Measurements from ENCODE around the gene CRABP1.
A peak's percentile ranks its signal among the peaks of the same experiment; 100 is the strongest.

Gene CRABP1

DNA sequence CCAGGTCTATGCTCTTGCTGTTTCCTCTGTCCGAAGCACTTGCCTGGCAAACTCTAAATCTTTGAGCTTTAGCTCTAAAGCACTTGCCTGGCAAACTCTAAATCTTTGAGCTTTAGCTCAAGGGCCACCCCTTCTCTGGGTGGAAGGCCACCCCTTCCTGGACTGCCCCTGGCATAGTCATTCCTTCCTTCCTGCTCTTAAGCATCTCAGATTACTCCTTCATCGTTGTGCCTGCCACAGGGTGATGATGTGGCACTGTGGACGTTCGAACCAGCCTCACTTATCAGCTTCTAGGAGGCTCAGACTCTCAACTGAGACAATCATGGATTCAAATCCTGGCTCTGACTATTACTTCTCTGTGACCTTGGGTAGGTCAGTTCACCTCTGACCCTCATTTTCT lies 10.5 kb upstream of the CRABP1 start:
- no peak for TF ChIP-seq CTCF (IDR thresholded peaks at IDR 0.05; ENCODE audit: low read depth, low read length)
- H3K4me3 ChIP-seq (replicated peaks in 1 of 2; ENCODE audit: low read depth in 2 of 2, low read length in 2 of 2): no peak overlapping the region
- peak in 1 of 2 donors; percentile 21 for DNase-seq (ENCODE audit: low read depth in 2 of 2)

DNA sequence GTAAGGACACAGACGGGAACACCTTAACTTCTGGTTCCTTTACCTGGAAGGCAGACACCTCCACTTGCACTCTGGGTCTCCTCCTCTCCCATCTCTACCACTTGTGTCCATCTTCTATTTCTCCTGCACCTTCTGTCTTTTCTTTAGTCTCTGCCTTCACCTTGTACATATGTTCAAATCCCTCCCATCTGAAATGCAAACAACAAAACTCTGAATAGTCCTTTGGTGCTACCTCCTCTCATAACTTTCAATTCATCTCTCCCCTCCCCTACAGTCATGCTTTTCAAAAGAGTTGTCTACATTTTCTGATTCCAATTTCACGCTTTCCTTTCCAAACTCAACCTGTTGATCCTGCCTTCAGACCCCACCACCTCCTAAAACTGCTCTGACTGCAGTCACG lies 5.3 kb upstream of the CRABP1 start:
- TF ChIP-seq CTCF (IDR thresholded peaks at IDR 0.05; ENCODE audit: low read depth, low read length): no peak
- H3K4me3 ChIP-seq (replicated peaks in 1 of 2; ENCODE audit: low read depth in 2 of 2, low read length in 2 of 2): no peak overlapping the region
- no peak for DNase-seq (ENCODE audit: low read depth in 2 of 2)

DNA sequence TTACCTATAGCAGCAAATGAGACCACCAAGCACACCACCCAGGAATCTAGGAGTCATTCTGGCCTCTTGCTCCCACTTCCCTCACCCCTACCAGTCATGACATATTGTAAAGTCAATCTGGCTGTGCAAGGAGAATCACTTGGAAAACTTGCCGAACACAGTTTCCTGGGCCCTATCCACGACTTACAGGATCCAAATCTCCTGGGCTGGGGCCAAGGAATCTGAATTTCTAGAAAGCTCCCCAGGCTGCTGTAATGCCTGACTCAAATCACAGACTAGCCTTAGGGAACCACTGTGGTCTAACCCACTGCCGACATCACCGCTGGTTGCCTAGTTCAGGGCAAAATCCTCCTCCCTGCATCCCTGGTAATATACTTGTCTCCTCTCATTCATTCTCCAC lies 4.2 kb upstream of the CRABP1 start:
- no peak for TF ChIP-seq CTCF (IDR thresholded peaks at IDR 0.05; ENCODE audit: low read depth, low read length)
- DNase-seq (ENCODE audit: low read depth in 2 of 2): no peak
- H3K4me3 ChIP-seq (replicated peaks in 1 of 2; ENCODE audit: low read depth in 2 of 2, low read length in 2 of 2): no peak overlapping the region

DNA sequence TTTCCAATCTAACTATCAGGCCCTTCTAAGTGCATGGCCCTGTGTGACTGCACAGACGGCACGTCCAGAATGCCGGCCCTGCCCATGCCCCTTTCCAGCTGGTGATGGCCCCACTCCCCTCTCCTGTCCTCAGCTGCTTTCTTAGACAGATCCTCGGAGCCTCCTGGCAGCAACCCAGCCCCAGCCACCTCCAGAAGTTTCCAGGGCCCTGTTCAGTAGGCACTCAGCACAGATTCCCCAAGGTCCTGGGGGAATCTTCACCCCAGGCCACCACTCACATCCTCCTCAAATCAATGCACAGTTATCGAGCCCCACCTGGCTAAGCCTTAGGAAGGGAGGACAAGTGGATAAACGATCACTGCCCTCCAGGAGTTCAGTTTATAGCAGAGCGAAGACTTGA lies 1.4 kb upstream of the CRABP1 start:
- DNase-seq (ENCODE audit: low read depth in 2 of 2): no peak
- no peak for TF ChIP-seq CTCF (IDR thresholded peaks at IDR 0.05; ENCODE audit: low read depth, low read length)
- no peak overlapping the region for H3K4me3 ChIP-seq (replicated peaks in 1 of 2; ENCODE audit: low read depth in 2 of 2, low read length in 2 of 2)

GRCh38 chr15:78339559-78339958 lies 594 bp upstream of the CRABP1 start:
- no peak overlapping the region for H3K4me3 ChIP-seq (replicated peaks in 1 of 2; ENCODE audit: low read depth in 2 of 2, low read length in 2 of 2)
- DNase-seq (ENCODE audit: low read depth in 2 of 2): no peak
- no peak for TF ChIP-seq CTCF (IDR thresholded peaks at IDR 0.05; ENCODE audit: low read depth, low read length)

DNA sequence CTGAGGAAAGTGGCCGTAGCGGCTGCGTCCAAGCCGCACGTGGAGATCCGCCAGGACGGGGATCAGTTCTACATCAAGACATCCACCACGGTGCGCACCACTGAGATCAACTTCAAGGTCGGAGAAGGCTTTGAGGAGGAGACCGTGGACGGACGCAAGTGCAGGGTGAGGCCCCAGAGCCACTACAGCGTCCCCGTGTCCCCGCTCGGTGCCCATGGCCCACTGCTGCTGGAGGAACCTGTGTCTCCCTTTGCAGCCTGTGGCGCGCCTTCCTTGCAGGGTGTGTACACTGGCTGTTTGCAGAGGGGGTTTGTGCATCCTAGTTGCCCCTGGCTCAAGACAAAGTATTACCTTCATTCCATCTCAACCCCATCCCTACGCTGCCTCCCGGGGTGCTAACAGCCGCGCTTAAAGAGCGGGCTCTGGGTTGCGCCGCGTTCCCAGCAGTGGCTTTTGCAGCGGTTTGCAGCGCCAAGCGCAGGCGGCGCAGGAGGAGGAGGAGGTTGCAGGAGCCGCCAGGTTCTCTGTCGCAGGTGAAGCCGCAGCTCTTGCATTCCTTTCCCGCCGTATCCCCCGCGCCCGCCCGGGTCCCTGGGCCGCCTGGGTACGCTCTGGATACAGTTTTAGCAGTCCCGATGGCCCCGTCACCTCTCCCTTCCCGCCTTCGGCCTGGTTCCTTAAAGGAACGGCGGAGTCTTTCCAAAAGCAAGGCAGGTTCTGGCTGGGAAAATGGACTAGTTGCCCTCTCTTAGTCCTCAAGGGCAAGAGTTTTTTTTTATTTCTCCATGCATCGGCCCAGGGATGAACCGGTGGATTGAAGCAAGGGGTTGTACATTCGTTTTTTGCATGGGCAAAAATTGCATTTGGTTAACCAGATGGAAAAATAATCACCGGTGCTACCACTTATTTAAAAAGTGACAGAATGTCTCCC lies 1.2 kb downstream of the CRABP1 start:
- no peak for DNase-seq (ENCODE audit: low read depth in 2 of 2)
- TF ChIP-seq CTCF (IDR thresholded peaks at IDR 0.05; ENCODE audit: low read depth, low read length): no peak
- no peak overlapping the region for H3K4me3 ChIP-seq (replicated peaks in 1 of 2; ENCODE audit: low read depth in 2 of 2, low read length in 2 of 2)

All from cardiac fibroblast (primary cell).